ENCODE data around the gene FSD2. TPM values are rescaled to one million over a fixed set of nuclear protein-coding genes. Genes with fewer than 3 reads are reported as not detected.

FSD2 gene
- total and polyA plus RNA-seq, 10 of the 15 experiments (the other 5 are each of a cell fraction or from before 2014, with no cell fraction given): under 0.01 to 0.39 (median 0.07) TPM; not detected in 3

GRCh38 chr15:82835391-82835917 is 29.6 kb upstream of the FSD2 start:
- peaks cover 18% of the 10 kb centered on the region for H3K4me1 ChIP-seq (ENCODE audit: control insufficient read depth, insufficient read depth, low read length)
- POLR2A ChIA-PET: no interaction called here
- peaks cover 13% of the 10 kb centered on the region; the same call in 1 of the 2 replicates for H4K20me1 ChIP-seq (ENCODE audit: control insufficient read depth, insufficient read depth)
- in situ Hi-C loops (cut with MboI): loop anchor here (10.0 kb wide), 2 partner anchors 291 to 1541 kb away; partner anchors contain the start of gene RPS17
- H3K9ac ChIP-seq (ENCODE audit: control insufficient read depth, insufficient read depth, low read length): no peak overlapping the region
- CTCF ChIA-PET: interaction anchor here (1.3 kb wide), 1 partner anchor 165 kb away, joined by 4 read pairs; no protein-coding TSS in a partner anchor
- BruUV-seq (replicated peaks): no TSS peak
- H3K27me3 ChIP-seq (replicated peaks in 1 of 2; ENCODE audit: control insufficient read depth in 2 of 2, insufficient read depth in 2 of 2, low read length in 1 of 2): no peaks in the 10 kb centered on the region
- 96% methylated on average over 7 of the region's 7 CpGs for WGBS (ENCODE audit: insufficient coverage, insufficient replicate concordance, low lambda C conversion rate, missing lambda C conversion rate)
- TF ChIP-seq POLR2A (IDR thresholded peaks at IDR 0.05; ENCODE audit: low read depth, low read length) (peak; percentile 8; the same call in 1 of the 2 replicates), SUPT20H (IDR thresholded peaks at IDR 0.05; ENCODE audit: borderline replicate concordance, control insufficient read depth, low read depth, low read length) (no peak)
- H3K4me3 ChIP-seq: no peak overlapping the region
- ATAC-seq: no peak
- RAD21 ChIA-PET (ENCODE audit: unreplicated experiment): no interaction called here
- H3K4me2 ChIP-seq (ENCODE audit: control insufficient read depth, insufficient read depth): no peak overlapping the region
- H3K36me3 ChIP-seq (ENCODE audit: control insufficient read depth in 2 of 2, insufficient read depth in 2 of 2, low read length in 1 of 2): peaks cover 15 to 18% of the 10 kb centered on the region in 2 experiments; a peak in 3 of 4 replicates
- H3K27ac ChIP-seq (ENCODE audit: control insufficient read depth, insufficient read depth): no peak overlapping the region
- H3K9me3 ChIP-seq (replicated peaks; ENCODE audit: control insufficient read depth, insufficient read depth, low read length): no peaks in the 10 kb centered on the region
- no peak overlapping the region for H2AFZ ChIP-seq (ENCODE audit: control insufficient read depth, low read depth, low read length)
- no peaks in the 10 kb centered on the region for H3K79me2 ChIP-seq (ENCODE audit: control insufficient read depth, insufficient read depth, low read length)
- FAIRE-seq: no peak
- DNase-seq (ENCODE audit: low read depth, low spot score): no peak
- intact Hi-C loops (cut with micrococcal nuclease; ENCODE audit: unreplicated experiment): loop anchor here (10.0 kb wide), 1 partner anchor 301 kb away; no protein-coding TSS in a partner anchor
- SMC1A ChIA-PET (ENCODE audit: uncharacterized antibody, unreplicated experiment): no interaction called here

DNA sequence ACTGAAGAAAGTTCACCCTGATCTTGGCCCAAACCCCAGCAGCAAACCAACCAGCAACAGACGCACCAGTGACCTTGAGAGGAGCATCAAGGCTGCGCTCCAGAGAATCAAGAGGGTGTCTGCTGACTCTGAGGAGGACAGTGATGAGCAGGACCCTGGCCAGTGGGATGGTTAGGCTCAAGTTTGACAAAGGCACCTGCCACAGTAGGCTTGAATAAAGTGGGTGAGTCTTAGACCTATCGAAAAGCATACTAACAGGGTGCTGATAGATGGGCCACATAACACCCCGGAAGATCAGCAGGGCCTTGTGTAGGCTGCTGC is 27.5 kb upstream of the FSD2 start:
- H3K4me2 ChIP-seq (ENCODE audit: control insufficient read depth, insufficient read depth): peak overlapping the region; percentile 80; the same call in 1 of the 2 replicates
- TF ChIP-seq BMI1 (IDR thresholded peaks at IDR 0.05; ENCODE audit: borderline replicate concordance) (no peak), STAT3 (IDR thresholded peaks at IDR 0.05; ENCODE audit: low read depth, low read length) (no peak), NFYB (IDR thresholded peaks at IDR 0.05; ENCODE audit: insufficient read depth, low read depth, low read length) (no peak), CUX1 (IDR thresholded peaks at IDR 0.05; ENCODE audit: insufficient replicate concordance, low read depth, low read length) (no peak), E2F4 (IDR thresholded peaks at IDR 0.05; ENCODE audit: low read depth, low read length) (no peak), CHD1 (IDR thresholded peaks at IDR 0.05; ENCODE audit: low read depth, low read length) (no peak), JUND (IDR thresholded peaks at IDR 0.05; ENCODE audit: low read depth, low read length) (no peak)

More for the DNA sequence above, 27.5 kb upstream of the FSD2 start:
- intact Hi-C loops (cut with micrococcal nuclease; ENCODE audit: unreplicated experiment) (loop anchor here (5.0 to 10.0 kb wide), 2 partner anchors 154 to 299 kb away; partner anchors contain the start of gene RAMAC), in situ Hi-C loops (cut with MboI) (loop anchor here (10.0 kb wide), 2 partner anchors 289 to 1539 kb away; partner anchors contain the start of gene RPS17)
- Histone ChIP-seq H3K27ac (ENCODE audit: control insufficient read depth, insufficient read depth) (peak overlapping the region; percentile 30; the same call in 1 of the 2 replicates), H2AFZ (ENCODE audit: control insufficient read depth, low read depth, low read length) (no peak overlapping the region), H3K36me3 (ENCODE audit: control insufficient read depth in 2 of 2, insufficient read depth in 2 of 2, low read length in 1 of 2) (peaks cover 19 to 26% of the 10 kb centered on the region in 2 experiments), H3K4me1 (ENCODE audit: control insufficient read depth, insufficient read depth, low read length) (peaks cover 18% of the 10 kb centered on the region), H3K79me2 (ENCODE audit: control insufficient read depth, insufficient read depth, low read length) (no peaks in the 10 kb centered on the region), H3K9ac (ENCODE audit: control insufficient read depth, insufficient read depth, low read length) (no peak overlapping the region), H3K27me3 (replicated peaks in 1 of 2; ENCODE audit: control insufficient read depth in 2 of 2, insufficient read depth in 2 of 2, low read length in 1 of 2) (no peaks in the 10 kb centered on the region), H3K9me3 (replicated peaks; ENCODE audit: control insufficient read depth, insufficient read depth, low read length) (no peaks in the 10 kb centered on the region), H3K4me3 (no peak overlapping the region), H4K20me1 (ENCODE audit: control insufficient read depth, insufficient read depth) (peaks cover 13% of the 10 kb centered on the region; the same call in 1 of the 2 replicates)
- 92% methylated on average over 4 of the region's 4 CpGs for WGBS (ENCODE audit: insufficient coverage, insufficient replicate concordance, low lambda C conversion rate, missing lambda C conversion rate)
- ChIA-PET RAD21 (ENCODE audit: unreplicated experiment) (interaction anchor here (0.6 to 2.0 kb wide), 8 partner anchors 10 to 153 kb away, joined by 3 to 19 read pairs (median 4); partner anchors contain the start of genes FSD2 and RAMAC), POLR2A (interaction anchor here (1.8 to 2.2 kb wide), 2 partner anchors 22 to 83 kb away, joined by 8 to 20 read pairs; no protein-coding TSS in a partner anchor), SMC1A (ENCODE audit: uncharacterized antibody, unreplicated experiment) (interaction anchor here (0.7 to 2.9 kb wide), 12 partner anchors 10 to 83 kb away, joined by 3 to 15 read pairs (median 3); partner anchors contain the start of genes FSD2 and WHAMM), CTCF (interaction anchor here (0.8 to 2.3 kb wide), 9 partner anchors 12 to 302 kb away, joined by 3 to 10 read pairs (median 4); no protein-coding TSS in a partner anchor)
- no peak for FAIRE-seq
- no TSS peak for BruUV-seq (replicated peaks)
- ATAC-seq: no peak
- no peak for DNase-seq (ENCODE audit: low read depth, low spot score)

Data from GM12878 (cell line).